ENCODE results near the gene MLH3.
A peak's percentile ranks its signal among the peaks of the same experiment; 100 is the strongest.

Gene MLH3

GRCh38 chr14:74979442-74980397, 71.5 kb downstream of the MLH3 start:
- WGBS, 2 experiments (ENCODE audit: insufficient coverage in 2 of 2) = 59 to 61% methylated on average over 19 to 23 of the region's 23 CpGs
- no peaks in the 10 kb centered on the region for H3K36me3 ChIP-seq (ENCODE audit: control insufficient read depth, insufficient read depth, low read length)
- no peaks in the 10 kb centered on the region for H3K9me3 ChIP-seq (ENCODE audit: control insufficient read depth, low read length)
- no peak overlapping the region for H3K4me3 ChIP-seq (ENCODE audit: extremely low read depth, insufficient read depth, low read length, poor library complexity, severe bottlenecking)
- H3K4me1 ChIP-seq (ENCODE audit: control insufficient read depth, insufficient read depth, low read length, poor library complexity, severe bottlenecking) = peaks cover 47% of the 10 kb centered on the region
- H3K27ac ChIP-seq (ENCODE audit: low read depth, low read length, severe bottlenecking) = peak overlapping the region; percentile 73

GRCh38 chr14:74979029-74979428, 72.2 kb downstream of the MLH3 start:
- H3K36me3 ChIP-seq (ENCODE audit: control insufficient read depth, insufficient read depth, low read length) = no peaks in the 10 kb centered on the region
- H3K27ac ChIP-seq (ENCODE audit: low read depth, low read length, severe bottlenecking) = peak overlapping the region; percentile 36
- no peaks in the 10 kb centered on the region for H3K9me3 ChIP-seq (ENCODE audit: control insufficient read depth, low read length)
- WGBS, 2 experiments (ENCODE audit: insufficient coverage in 2 of 2) = 100% methylated on average over 2 of the region's 4 CpGs; no CpG with 5 or more reads in 1 of the 2 experiments
- H3K4me3 ChIP-seq (ENCODE audit: extremely low read depth, insufficient read depth, low read length, poor library complexity, severe bottlenecking) = no peak overlapping the region
- peaks cover 48% of the 10 kb centered on the region for H3K4me1 ChIP-seq (ENCODE audit: control insufficient read depth, insufficient read depth, low read length, poor library complexity, severe bottlenecking)

- H3K36me3 ChIP-seq (ENCODE audit: control insufficient read depth, insufficient read depth, low read length) = no peaks in the 10 kb centered on the region
- H3K27ac ChIP-seq (ENCODE audit: low read depth, low read length, severe bottlenecking) = no peak overlapping the region
- WGBS, 2 experiments (ENCODE audit: insufficient coverage in 2 of 2) = 48 to 70% methylated on average over 6 to 7 of the region's 11 CpGs
- peaks cover 53% of the 10 kb centered on the region for H3K4me1 ChIP-seq (ENCODE audit: control insufficient read depth, insufficient read depth, low read length, poor library complexity, severe bottlenecking)
- no peak overlapping the region for H3K4me3 ChIP-seq (ENCODE audit: extremely low read depth, insufficient read depth, low read length, poor library complexity, severe bottlenecking)
- H3K9me3 ChIP-seq (ENCODE audit: control insufficient read depth, low read length) = no peaks in the 10 kb centered on the region
Observed at GRCh38 chr14:74978416-74978947, 72.8 kb downstream of the MLH3 start.

GRCh38 chr14:74977901-74978385, 73.3 kb downstream of the MLH3 start:
- Histone ChIP-seq H3K36me3 (ENCODE audit: control insufficient read depth, insufficient read depth, low read length) (no peaks in the 10 kb centered on the region), H3K4me1 (ENCODE audit: control insufficient read depth, insufficient read depth, low read length, poor library complexity, severe bottlenecking) (peaks cover 58% of the 10 kb centered on the region), H3K27ac (ENCODE audit: low read depth, low read length, severe bottlenecking) (no peak overlapping the region), H3K4me3 (ENCODE audit: extremely low read depth, insufficient read depth, low read length, poor library complexity, severe bottlenecking) (no peak overlapping the region), H3K9me3 (ENCODE audit: control insufficient read depth, low read length) (no peaks in the 10 kb centered on the region)
- 53 to 77% methylated on average over 2 to 3 of the region's 6 CpGs for WGBS, 2 experiments (ENCODE audit: insufficient coverage in 2 of 2)

DNA sequence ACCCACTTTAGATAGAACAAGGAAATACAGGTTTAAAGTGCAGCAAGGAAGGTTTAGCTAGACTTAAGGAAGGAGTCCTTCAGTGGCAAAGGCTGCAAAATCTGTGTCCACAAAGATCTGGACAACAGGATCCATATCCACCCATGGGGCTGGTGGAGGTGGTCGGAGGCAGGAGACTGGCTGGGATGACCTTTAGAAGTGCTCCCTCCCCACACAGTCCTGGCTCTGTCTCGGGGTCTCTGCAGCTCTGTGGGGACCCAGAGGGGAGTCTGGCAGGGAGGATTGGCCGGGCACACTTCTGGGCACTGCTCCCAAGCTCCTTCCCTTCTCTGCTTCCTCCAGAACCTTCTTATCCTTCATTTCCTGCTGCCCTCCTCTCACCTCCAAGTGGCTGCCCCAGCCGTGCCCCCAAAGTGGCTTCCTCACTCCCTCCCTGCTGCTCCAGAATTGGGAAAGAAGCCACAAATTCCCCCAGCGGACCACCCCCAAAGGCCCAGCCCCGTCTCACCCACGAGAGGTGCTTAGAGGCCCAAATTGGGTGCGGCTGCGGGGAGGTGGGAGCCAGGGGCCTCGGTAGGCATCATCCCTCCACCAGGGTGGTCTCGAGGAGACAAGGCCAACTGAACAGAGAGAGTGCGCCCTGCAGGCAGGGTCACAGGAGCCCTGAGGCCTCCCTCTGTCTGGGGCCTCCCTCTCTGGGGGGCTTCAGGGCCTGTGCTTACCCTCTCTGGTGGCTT, 73.9 kb downstream of the MLH3 start:
- peaks cover 56% of the 10 kb centered on the region for H3K4me1 ChIP-seq (ENCODE audit: control insufficient read depth, insufficient read depth, low read length, poor library complexity, severe bottlenecking)
- H3K9me3 ChIP-seq (ENCODE audit: control insufficient read depth, low read length) = no peaks in the 10 kb centered on the region
- H3K4me3 ChIP-seq (ENCODE audit: extremely low read depth, insufficient read depth, low read length, poor library complexity, severe bottlenecking) = no peak overlapping the region
- 93 to 94% methylated on average over 10 to 11 of the region's 12 CpGs for WGBS, 2 experiments (ENCODE audit: insufficient coverage in 2 of 2)
- no peaks in the 10 kb centered on the region for H3K36me3 ChIP-seq (ENCODE audit: control insufficient read depth, insufficient read depth, low read length)
- H3K27ac ChIP-seq (ENCODE audit: low read depth, low read length, severe bottlenecking) = no peak overlapping the region

DNA sequence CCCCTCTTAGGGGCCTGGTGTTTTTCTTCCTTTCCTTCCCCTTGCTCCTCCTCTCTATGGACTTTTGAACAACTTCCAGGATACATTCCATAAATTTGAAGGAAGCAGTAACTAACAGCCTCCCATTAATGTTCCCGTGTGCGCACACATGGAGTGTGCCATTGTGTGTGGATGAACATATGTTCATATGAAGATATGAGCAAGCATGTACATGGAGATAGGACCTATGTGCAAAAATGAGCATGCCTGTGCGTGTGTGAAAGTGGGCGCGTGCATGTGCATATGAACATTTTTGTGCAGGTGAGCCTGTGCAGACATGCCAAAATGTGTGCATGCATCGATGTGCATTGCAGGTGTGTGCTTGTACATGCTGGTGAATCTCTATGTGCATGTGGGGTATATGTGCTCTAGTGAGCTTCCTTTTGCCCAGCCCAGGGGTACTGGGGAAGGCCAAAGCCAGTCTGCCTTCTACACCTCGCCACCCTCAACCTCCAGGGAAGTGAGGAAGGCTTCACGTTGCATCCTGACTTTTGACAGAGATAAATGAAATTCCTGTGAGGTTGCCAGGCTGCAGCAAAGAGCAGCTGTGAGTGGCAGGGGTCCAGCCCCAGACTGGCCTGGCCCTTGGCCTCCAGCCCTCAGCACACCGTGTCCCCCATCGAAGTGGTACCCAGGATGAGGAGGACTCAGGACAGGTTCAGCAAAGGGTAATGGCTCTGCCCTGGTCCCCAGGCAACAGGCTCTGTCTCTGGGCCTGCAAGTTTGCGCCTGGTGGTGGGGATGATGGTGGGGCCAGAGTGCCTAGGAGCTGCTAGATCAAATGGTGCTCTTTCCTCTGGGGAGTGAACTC, 74.8 kb downstream of the MLH3 start:
- WGBS, 2 experiments (ENCODE audit: insufficient coverage in 2 of 2) = 91 to 92% methylated on average over 8 to 10 of the region's 11 CpGs
- peaks cover 52% of the 10 kb centered on the region for H3K4me1 ChIP-seq (ENCODE audit: control insufficient read depth, insufficient read depth, low read length, poor library complexity, severe bottlenecking)

DNA sequence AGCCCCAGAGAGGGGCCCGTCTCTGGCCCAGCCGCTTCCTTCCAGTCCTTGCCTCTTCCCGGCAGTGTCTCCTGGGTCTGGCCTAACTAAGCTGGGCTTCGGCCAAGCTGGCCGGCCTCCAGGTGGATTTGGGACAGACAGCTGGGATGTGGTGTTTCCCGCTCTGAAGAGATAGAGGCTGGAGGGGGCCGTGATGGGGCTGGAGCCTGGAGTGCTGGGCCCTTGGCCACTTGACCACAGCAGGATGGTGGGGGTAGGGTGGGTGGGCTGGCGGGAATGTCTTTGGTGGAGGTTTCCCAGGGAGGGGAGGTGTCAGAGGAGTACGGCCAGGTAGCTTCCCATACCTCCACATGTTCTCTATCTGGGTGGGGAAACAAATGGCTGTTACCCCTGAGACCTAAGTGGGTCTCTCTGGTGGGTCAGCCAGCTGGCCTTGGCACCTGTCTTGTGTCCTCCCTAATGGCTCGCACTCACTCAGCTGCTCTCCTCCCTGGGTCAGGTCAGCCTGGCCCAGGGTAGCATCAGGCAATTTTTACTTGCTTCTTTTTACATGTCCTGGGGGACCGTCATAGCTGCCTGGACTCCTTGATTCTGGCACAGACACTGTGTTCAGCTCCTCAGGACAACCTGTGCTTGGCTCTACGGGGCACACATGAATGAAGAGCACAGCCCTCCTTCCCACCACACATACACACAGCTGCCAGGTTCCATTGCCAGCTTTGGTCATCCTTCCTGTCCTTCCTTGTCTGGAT, 76.0 kb downstream of the MLH3 start:
- Histone ChIP-seq H3K4me3 (ENCODE audit: extremely low read depth, insufficient read depth, low read length, poor library complexity, severe bottlenecking) (no peak overlapping the region), H3K27ac (ENCODE audit: low read depth, low read length, severe bottlenecking) (no peak overlapping the region), H3K9me3 (ENCODE audit: control insufficient read depth, low read length) (no peaks in the 10 kb centered on the region), H3K4me1 (ENCODE audit: control insufficient read depth, insufficient read depth, low read length, poor library complexity, severe bottlenecking) (peaks cover 40% of the 10 kb centered on the region), H3K36me3 (ENCODE audit: control insufficient read depth, insufficient read depth, low read length) (no peaks in the 10 kb centered on the region)
- 88 to 99% methylated on average over 5 to 9 of the region's 12 CpGs for WGBS, 2 experiments (ENCODE audit: insufficient coverage in 2 of 2)

More for the DNA sequence above, 74.8 kb downstream of the MLH3 start:
- H3K27ac ChIP-seq (ENCODE audit: low read depth, low read length, severe bottlenecking) = no peak overlapping the region
- H3K9me3 ChIP-seq (ENCODE audit: control insufficient read depth, low read length) = no peaks in the 10 kb centered on the region
- H3K4me3 ChIP-seq (ENCODE audit: extremely low read depth, insufficient read depth, low read length, poor library complexity, severe bottlenecking) = no peak overlapping the region
- H3K36me3 ChIP-seq (ENCODE audit: control insufficient read depth, insufficient read depth, low read length) = no peaks in the 10 kb centered on the region

DNA sequence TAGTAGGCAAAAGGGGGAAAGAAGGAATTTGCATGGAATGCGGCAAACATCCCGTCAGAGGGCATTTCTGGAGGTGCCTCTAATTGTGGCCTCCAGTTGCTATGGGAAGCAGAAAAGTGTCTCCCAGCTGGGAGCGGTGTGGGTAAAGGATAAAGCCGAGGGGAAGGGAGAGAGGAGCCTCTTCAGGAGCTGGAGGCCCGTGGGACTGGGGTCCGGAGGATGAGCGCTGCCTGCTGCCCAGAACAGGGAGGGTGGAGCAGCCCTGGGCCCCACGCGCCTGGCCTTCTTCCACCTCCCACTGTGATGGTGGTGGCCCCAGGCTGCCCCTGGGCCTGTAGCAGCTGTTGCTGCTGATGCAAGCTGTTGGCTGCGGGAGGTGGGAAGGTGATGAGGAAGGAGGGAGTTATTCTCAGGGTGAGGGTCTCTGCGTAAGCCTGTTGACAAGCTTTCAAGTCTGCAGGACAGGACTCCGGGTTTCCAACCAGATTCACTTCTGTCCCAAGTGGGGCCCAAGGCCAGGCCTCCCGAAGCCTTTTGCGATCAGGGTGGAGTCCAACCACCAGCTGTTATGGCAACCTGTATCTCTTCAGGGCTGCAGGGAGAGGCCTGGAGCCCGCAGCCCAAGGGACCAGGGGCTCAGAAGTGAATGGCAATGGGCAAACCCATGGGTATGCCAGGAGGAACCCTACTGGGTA, 76.8 kb downstream of the MLH3 start:
- Histone ChIP-seq H3K9me3 (ENCODE audit: control insufficient read depth, low read length) (no peaks in the 10 kb centered on the region), H3K4me1 (ENCODE audit: control insufficient read depth, insufficient read depth, low read length, poor library complexity, severe bottlenecking) (peaks cover 33% of the 10 kb centered on the region), H3K4me3 (ENCODE audit: extremely low read depth, insufficient read depth, low read length, poor library complexity, severe bottlenecking) (no peak overlapping the region), H3K27ac (ENCODE audit: low read depth, low read length, severe bottlenecking) (peak overlapping the region; percentile 53), H3K36me3 (ENCODE audit: control insufficient read depth, insufficient read depth, low read length) (no peaks in the 10 kb centered on the region)
- 59 to 75% methylated on average over 9 to 12 of the region's 15 CpGs for WGBS, 2 experiments (ENCODE audit: insufficient coverage in 2 of 2)

- no peak overlapping the region for H3K4me3 ChIP-seq (ENCODE audit: extremely low read depth, insufficient read depth, low read length, poor library complexity, severe bottlenecking)
- no peak overlapping the region for H3K27ac ChIP-seq (ENCODE audit: low read depth, low read length, severe bottlenecking)
Observed at GRCh38 chr14:74973905-74974363, 77.3 kb downstream of the MLH3 start.

More at GRCh38 chr14:74973905-74974363, 77.3 kb downstream of the MLH3 start:
- Histone ChIP-seq H3K36me3 (ENCODE audit: control insufficient read depth, insufficient read depth, low read length) (no peaks in the 10 kb centered on the region), H3K9me3 (ENCODE audit: control insufficient read depth, low read length) (no peaks in the 10 kb centered on the region), H3K4me1 (ENCODE audit: control insufficient read depth, insufficient read depth, low read length, poor library complexity, severe bottlenecking) (peaks cover 30% of the 10 kb centered on the region)
- 89 to 100% methylated on average over 3 to 5 of the region's 5 CpGs for WGBS, 2 experiments (ENCODE audit: insufficient coverage in 2 of 2)

All from mesodermal cell (in vitro differentiated cells).